Stimulated activated CD4-positive, alpha-beta T cell treated with anti-CD3 and anti-CD28 coated beads, Interleukin-1b, Interleukin-23, amount 100 ng/mL, for 1 hour (primary cell): Measurements from ENCODE around the gene RCL1.
"Not testable (repeated sequence)": the region's sequence is repeated elsewhere in the genome, so short reads cannot be mapped to it uniquely, and the experiment has no call there.

Experiments used
- DNase-seq, 2 donors: peaks; one replicate each; pipeline ENCODE4 v3.0.0-alpha.2; 2020; ENCODE audit warnings: low read depth in 2 of 2

Gene RCL1

DNA sequence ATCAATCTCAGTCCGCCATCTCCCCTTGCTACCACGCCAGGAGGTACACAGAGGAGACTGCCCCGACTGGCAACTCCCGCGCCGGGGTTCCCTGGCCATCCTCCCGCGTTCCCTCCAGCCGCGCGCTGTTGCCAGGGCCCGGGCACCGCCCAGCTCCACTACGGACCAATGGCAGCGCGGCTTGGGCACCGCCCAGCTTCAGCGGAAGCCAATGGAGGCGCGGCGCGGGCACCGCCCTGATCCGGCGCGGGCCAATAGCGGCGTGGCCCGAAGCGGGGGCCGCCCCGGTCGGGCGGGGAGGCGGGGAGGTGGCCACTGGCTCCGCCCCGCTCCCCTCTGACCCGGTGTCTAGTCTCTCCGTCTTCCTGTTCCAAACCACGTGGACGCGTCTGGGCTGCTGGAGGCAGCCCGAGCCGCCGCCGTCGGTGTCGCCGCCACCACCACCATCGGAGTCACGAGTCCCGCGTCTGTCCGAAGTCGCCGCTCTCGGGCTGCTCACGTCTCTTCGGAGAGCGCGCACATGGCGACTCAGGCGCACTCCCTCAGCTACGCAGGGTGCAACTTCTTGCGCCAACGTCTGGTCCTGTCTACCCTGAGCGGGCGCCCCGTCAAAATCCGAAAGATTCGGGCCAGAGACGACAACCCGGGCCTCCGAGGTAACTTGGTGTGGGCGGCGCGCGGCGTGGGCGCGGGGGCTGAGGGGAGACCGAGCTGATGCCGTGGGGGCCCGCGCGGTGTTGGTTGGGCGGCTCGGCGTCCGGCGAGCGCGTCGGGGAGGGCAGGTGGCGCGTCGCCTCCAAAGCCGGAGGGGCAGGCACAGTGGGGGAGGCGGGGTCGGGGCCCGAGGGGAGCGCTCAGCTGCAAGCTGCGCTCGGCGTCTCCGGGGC, at the start of gene RCL1:
Gene RCL1, plus strand, starts transcription at position 373 of the 887 bp plus-strand sequence. Its CDS starts 148 bp downstream, at position 521.
- peak; percentile 86 to 90 for DNase-seq

GRCh38 chr9:4743131-4743875, 49.4 kb upstream of the RCL1 start:
- no peak for DNase-seq

DNA sequence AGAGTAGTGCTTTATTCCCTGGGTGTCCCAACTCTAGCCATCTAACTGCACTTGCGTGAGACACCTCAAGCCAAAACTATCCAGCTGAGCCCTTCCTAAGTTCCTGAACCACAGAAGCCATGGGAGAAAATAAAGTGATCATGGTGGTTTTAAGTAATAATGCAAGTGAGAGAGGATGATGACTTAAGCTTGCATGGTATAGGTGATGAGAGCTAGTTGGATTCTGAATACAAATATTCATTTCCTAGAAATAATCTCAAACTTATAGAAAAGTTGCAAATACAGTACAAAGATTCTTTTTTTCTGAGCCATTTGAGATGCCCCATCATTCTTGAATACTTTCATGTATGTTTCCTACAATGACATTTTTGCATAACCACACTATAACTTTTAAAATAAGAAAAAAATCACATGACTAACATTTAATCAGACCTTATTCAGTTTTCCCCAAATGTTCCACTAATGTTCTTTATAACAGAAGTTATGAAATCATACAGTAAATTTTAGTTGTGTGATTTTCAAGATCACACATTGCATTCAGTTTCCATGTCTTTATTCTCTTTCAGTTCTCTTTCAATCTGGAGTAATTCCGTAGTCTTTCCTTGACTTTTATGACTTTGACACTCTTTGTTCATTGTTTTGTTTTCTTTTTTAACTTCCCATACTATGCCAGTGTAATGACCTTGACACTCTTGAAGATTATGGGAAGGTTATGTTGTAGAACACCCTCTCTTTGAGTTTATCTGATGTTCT, 46.3 kb upstream of the RCL1 start:
- DNase-seq: no peak

GRCh38 chr9:4748612-4749011, 44.1 kb upstream of the RCL1 start:
- no peak for DNase-seq

GRCh38 chr9:4750023-4750673, 42.6 kb upstream of the RCL1 start:
- DNase-seq: no peak

DNA sequence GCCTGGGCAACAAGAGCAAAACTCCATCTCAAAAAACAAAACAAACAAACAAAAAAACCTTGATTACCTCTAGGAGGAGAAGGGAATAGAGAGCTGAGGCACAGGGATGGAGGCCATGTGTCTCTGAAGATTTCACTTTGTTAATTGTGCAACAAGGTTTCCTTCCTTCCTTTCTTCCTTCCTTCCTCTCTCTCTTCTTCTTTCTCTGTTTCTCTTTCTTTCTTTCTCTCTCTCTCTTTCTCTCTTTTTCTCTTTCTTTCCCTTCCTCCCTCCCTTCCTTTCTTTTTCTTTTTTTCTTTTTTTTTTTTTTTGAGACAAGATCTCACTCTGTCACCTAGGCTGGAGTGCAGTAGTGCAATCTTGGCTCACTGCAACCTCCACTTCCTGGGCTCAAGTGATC, 38.2 kb upstream of the RCL1 start:
- DNase-seq: not testable (repeated sequence)

DNA sequence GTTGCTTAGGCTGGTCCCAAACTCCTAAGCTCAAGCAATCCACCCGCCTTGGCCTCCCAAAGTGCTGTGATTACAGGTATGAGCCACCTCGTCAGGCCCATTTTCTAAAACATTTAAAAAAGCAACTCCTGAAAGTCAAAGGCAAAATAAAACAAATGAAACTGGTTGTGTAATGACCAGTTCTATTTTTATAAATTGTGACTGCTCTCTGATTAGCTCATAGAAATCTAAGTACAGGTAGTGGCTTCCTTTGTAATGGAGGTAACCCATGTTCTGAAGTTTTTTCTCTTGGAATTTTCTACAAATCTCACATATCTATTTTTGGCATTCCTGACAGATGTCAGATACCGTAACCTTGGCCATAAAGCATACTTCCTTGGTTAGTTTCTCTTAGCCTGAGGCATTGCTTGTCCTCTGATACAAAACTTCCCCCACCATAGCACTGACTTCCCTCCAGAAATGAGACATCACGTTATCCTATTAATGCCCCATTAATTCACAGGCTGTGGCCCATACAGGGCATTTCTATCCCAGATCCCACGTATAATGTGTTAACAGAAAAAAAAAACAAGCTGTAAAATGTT, 37.6 kb upstream of the RCL1 start:
- DNase-seq: no peak

DNA sequence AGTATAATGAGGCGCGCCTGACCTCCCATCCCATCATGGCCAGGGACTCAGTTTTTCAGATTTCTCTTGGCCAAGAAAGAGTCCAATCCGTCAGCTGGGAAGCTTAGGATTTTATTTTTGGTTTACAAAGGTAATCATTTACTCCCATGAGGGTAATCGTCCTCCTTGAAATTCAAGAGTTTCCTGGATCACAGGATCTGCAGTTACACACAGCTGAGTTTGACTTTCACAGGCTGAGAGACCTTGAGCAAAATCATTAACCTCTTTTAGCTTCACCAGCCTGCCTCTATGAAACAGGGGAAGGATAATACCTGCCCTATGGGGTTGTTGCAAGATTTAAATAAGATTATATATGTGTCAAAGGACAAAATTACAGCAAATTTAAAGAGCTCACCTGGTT, 36.3 kb upstream of the RCL1 start:
- DNase-seq: no peak

- no peak for DNase-seq
Observed at GRCh38 chr9:4760122-4760521, 32.6 kb upstream of the RCL1 start.

DNA sequence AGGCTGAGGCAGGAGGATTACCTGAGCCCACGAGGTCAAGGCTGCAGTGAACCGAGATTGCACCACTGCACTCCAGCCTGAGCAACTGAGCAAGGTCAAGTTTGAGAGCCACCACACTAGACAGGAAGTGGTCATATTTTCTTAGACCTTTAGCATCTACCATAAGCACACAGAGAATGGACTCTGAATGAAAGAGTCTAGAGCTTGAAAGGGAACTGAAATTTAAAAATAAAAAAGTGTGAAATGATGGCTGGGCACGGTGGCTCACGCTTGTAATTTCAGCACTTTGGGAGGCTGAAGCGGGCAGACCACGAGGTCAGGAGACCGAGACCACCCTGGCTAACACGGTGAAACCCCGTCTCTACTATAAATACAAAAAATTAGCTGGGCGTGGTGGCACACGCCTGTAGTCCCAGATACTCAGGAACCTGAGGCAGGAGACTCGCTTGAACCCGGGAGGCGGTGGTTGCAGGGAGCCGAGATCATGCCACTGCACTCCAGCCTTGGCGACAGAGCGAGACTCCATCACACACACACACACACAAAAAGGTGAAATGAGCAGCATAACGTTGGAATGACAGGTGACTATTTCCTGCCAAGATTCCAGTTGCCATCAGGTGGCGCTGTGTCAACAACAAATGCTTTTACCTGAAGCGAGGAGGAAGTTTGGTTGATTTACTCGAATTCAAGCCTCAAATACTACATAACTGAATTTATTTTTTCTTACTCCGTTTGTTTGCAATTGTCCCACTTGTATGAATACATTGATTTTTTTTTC, 30.4 kb upstream of the RCL1 start:
- DNase-seq: peak; percentile 52 to 69

- no peak for DNase-seq
Observed at GRCh38 chr9:4762886-4763541, 29.7 kb upstream of the RCL1 start.

GRCh38 chr9:4764033-4764432, 28.7 kb upstream of the RCL1 start:
- DNase-seq: no peak

- no peak for DNase-seq
Observed at GRCh38 chr9:4768681-4769080, 24.1 kb upstream of the RCL1 start.

GRCh38 chr9:4769321-4770080, 23.2 kb upstream of the RCL1 start:
- no peak for DNase-seq

DNA sequence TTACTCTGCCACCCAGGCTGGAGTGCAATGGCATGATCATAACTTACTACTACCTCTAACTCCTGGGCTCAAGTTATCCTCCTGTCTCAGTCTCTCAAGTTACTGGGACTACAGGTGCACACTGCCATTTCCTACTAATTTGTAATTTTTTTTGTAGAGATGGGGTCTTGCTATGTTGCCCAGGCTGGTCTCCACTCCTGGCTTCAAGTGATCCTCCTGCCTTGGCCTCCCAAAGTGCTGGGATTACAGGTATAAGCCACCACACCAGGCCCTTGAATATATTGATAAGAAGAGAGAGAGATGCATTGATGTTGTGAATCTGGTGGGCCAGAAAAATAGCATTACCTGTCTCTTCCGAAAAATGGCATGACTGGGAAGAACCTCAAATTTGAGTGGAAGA, 21.0 kb upstream of the RCL1 start:
- DNase-seq: no peak

DNA sequence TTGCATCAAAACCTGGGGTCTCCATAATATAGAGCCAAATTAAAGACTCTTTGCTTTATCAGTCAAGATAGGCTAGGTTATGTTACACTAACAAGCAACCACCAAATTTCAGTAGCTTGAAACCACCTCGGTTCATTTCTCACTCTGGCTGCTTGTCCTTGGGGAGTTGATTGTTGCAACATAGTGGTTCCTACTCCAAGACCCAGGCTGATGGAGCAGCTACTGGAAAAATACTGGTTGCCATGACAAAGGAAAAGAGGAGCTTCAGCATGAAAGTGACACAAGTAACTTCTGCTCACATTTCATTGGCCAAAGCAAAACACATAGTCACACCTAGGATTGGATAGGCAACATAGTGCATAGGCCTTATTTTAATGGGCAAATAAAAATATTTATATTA, 18.5 kb upstream of the RCL1 start:
- no peak for DNase-seq

- DNase-seq: not testable (repeated sequence)
Observed at GRCh38 chr9:4774958-4775357, 17.8 kb upstream of the RCL1 start.

GRCh38 chr9:4780651-4781050, 12.1 kb upstream of the RCL1 start:
- DNase-seq: no peak

DNA sequence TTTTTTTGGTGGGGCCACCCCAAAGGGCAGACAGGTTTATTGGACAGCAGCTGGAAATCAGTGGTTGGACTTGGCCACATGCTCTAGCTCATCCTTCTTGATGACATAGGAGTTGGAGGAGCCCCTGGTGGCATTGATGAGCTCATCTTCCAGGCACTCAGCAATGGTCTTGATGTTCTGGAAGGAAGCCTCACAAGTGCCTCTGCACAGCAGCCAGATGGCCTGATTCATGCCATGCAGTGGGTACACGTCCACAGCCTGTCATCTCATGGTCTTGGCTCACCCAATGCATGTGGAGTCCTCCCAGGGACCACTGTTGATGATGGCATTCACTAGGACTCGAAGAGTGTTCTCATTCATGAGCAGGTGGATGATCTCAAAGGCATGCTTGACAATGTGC, 11.3 kb upstream of the RCL1 start:
- DNase-seq: no peak
